Activated CD4-positive, alpha-beta T cell treated with anti-CD3 and anti-CD28 coated beads, Interleukin-2, amount 50 U/mL, for 48 hours (primary cell): Measurements from ENCODE around the gene ARL2BP.
A peak's percentile ranks its signal among the peaks of the same experiment; 100 is the strongest.
"Not testable (repeated sequence)": the region's sequence is repeated elsewhere in the genome, so short reads cannot be mapped to it uniquely, and the experiment has no call there.

ENCODE experiments used
- DNase-seq, 2 experiments: peaks; one replicate each; pipeline ENCODE4 v3.0.0-alpha.2; 2020

The ARL2BP gene

DNA sequence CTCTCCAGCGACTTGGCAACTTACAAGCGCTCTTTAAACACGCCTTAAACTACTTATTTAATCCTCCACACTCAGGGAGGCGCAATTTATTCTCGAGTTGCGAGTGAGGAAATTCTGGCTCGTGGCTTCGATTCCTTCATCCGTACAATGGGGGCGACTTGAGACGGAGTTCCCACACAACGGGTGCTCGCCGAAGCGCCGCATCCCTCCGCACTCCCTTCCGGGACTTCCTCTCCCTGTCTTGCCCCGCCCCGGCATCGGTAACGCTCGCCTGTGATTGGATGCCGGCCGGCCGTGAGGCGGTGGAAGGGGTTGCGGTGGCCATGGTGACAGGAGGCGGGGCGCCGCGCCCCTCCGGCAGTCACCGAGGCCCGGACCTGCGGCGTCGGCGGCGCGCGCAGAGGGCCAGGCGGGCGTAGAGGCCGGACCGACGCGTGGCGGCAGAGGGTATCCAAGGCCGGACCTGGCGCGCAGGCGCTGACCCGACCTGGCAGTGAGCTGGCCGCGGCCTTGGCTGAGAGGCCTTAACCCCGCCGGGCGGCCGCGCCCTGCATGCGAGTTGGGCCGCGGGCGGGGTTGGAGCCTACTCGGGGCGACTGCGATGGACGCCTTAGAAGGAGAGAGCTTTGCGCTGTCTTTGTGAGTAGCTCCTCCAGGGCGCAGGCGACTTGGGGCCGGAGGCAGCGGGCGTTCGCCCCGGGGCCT is at the start of gene ARL2BP:
ARL2BP (plus strand) TSS at position 493 of the 705 bp plus-strand sequence; CDS start at position 602, 109 bp downstream.
- peak; percentile 98 to 99 for DNase-seq

- DNase-seq: no peak
Measured at GRCh38 chr16:57196286-57196685, 48.8 kb upstream of the ARL2BP start.

DNA sequence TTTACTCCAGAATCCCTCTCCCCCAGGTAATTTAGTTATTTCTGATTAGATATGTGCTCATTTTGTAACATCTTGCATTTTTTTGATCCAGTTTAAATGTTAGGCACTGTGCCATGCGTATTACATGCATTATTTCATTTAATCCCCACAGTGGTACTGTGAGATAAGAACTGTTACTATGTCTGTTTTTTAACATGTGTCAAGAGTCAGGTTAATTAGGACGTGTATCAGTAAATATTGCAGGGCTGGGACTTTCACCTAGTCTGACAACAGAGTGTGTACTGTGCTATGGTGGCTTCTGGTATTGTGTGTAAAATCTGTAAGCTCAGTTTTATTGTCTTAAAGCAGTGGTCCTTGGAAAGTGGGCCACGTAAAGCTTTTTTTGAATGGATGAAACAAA is 48.3 kb upstream of the ARL2BP start:
- DNase-seq: no peak

DNA sequence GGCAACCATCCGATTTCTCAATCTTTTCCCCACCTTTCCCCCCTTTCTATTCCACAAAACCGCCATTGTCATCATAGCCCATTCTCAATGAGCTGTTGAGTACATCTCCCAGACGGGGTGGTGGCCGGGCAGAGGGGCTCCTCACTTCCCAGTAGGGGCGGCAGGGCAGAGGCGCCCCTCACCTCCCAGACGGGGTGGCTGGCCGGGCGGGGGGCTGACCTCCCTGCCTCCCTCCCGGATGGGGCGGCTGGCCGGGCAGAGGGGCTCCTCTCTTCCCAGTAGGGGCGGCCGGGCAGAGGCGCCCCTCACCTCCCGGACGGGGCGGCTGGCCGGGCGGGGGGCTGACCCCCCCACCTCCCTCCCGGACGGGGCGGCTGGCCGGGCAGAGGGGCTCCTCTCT is 44.7 kb upstream of the ARL2BP start:
- not testable (repeated sequence) for DNase-seq

DNA sequence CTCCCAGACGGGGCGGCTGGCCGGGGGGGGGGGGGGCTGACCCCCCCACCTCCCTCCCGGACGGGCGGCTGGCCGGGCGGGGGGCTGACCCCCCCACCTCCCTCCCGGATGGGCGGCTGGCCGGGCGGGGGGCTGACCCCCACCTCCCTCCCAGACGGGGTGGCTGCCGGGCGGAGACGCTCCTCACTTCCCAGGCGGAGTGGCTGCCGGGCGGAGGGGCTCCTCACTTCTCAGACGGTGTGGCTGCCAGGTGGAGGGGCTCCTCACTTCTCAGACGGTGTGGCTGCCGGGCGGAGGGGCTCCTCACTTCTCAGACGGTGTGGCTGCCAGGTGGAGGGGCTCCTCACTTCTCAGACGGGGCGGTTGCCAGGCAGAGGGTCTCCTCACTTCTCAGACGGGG is 44.1 kb upstream of the ARL2BP start:
- DNase-seq: not testable (repeated sequence)

GRCh38 chr16:57202095-57202886 is 42.8 kb upstream of the ARL2BP start:
- no peak for DNase-seq

- no peak for DNase-seq
Measured at GRCh38 chr16:57203451-57203850, 41.6 kb upstream of the ARL2BP start.

DNA sequence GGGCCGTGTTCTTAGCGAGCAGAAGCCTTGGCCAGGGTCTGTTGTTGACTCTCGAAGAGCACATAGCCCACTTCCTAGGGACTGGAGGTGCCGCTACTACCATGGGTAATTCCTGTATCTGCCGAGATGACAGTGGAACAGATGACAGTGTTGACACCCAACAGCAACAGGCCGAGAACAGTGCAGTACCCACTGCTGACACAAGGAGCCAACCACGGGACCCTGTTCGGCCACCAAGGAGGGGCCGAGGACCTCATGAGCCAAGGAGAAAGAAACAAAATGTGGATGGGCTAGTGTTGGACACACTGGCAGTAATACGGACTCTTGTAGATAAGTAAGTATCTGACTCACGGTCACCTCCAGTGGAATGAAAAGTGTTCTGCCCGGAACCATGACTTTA is 40.4 kb upstream of the ARL2BP start:
- no peak for DNase-seq

- no peak for DNase-seq
Measured at GRCh38 chr16:57208926-57209325, 36.1 kb upstream of the ARL2BP start.

DNA sequence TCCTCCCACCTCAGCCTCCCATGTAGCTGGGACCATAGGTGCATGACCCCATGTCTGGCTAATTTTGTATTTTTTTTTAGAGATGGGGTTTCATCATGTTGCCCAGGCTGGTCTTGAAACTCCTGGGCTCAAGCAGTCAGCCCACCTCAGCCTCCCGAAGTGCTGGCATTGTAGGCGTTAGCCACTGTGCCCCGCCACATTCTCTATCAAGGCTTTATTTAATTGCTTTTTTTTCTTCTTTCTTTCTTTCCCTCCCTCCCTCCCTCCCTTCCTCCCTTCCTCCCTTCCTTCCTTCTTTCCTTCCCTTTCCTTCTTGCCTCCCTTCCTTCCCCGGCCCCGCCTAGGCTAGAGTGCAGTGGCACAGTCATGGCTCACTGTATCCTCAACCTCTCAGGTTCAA is 35.3 kb upstream of the ARL2BP start:
- DNase-seq: no peak

GRCh38 chr16:57213462-57213861 is 31.6 kb upstream of the ARL2BP start:
- DNase-seq: no peak

- DNase-seq: no peak
Measured at GRCh38 chr16:57216968-57217367, 28.1 kb upstream of the ARL2BP start.

GRCh38 chr16:57223057-57223456 is 22.0 kb upstream of the ARL2BP start:
- DNase-seq: no peak

- no peak for DNase-seq
Measured at GRCh38 chr16:57224651-57225335, 20.3 kb upstream of the ARL2BP start.

GRCh38 chr16:57225978-57226377 is 19.1 kb upstream of the ARL2BP start:
- DNase-seq: no peak

- DNase-seq: no peak
Measured at GRCh38 chr16:57226701-57227621, 18.1 kb upstream of the ARL2BP start.

- no peak for DNase-seq
Measured at GRCh38 chr16:57229079-57229478, 16.0 kb upstream of the ARL2BP start.

GRCh38 chr16:57231821-57232350 is 13.2 kb upstream of the ARL2BP start:
- no peak for DNase-seq

DNA sequence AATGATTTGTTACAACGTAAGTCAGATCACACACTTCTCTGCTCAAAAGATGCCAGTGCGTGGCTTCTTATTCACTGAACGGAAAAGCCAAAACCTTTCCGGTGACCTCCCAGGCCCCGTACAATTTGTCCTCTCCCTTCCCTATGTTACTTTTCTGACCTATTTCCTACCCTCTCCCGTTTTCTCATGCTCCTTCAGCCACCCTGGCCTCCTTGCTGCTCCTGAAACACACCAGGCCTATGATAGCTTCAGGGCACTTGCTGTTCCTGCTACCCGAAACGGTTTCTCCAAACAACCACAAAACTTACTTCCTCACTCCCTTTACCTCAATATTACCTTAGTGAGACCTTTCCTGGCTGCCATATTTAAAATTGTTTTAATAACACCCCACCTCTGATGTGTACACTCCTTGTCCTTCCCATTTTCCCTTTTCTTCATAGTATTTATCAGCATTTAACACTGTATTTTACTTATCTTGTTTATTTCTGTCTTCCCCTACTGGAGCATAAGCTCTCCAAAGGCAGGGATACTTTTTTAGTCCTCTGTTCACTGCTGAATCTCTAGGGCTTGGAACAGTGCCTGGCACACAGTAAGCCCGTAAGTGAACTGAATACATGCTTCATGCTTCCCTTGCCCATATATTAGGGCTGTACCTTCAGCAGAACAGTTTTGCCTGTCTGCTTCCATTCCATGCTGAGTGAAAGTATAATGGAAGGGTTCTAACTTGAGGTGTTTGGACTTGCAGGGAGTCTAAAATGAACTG is 10.9 kb upstream of the ARL2BP start:
- no peak for DNase-seq

GRCh38 chr16:57234707-57235092 is 10.4 kb upstream of the ARL2BP start:
- DNase-seq: no peak
